Lung (tissue), 12 donors: ENCODE measurements around the gene UNC45A. TPM values are rescaled to one million over a fixed set of nuclear protein-coding genes. Genes with fewer than 3 reads are reported as not detected.
A peak's percentile ranks its signal among the peaks of the same experiment; 100 is the strongest.

Experiments used
- ATAC-seq: fragments of 200-7000 bp; cut with Tn5 transposase; one replicate; pipeline ENCODE4 v1.9.1; 2020; ENCODE audit warnings: moderate number of reproducible peaks; ENCODE audit not compliant: insufficient read depth, low FRiP score
- DNase-seq, 3 donors: peaks; one replicate each; pipeline ENCODE4 v3.0.0-alpha.2; 2013 to 2017
- H3K27ac ChIP-seq, 2 donors: one replicate each; pipeline ENCODE4 v1.5.1; 2013; ENCODE audit warnings: mild to moderate bottlenecking in 2 of 2, moderate library complexity in 2 of 2, control low read depth in 1 of 2, inconsistent platforms in 1 of 2, low read depth in 1 of 2, low read length in 1 of 2
- H3K27me3 ChIP-seq, 3 donors: one replicate each; pipeline ENCODE4 v1.5.1; 2013; ENCODE audit warnings: low read length in 2 of 3; ENCODE audit not compliant: control insufficient read depth in 3 of 3, insufficient read depth in 3 of 3
- H3K36me3 ChIP-seq, 4 donors: one replicate each; pipeline ENCODE4 v1.5.1; 2013; ENCODE audit warnings: low read length in 4 of 4, mild to moderate bottlenecking in 1 of 4, moderate library complexity in 1 of 4; ENCODE audit not compliant: control insufficient read depth in 4 of 4, insufficient read depth in 4 of 4
- H3K4me1 ChIP-seq, 5 donors: one replicate each; pipeline ENCODE4 v1.5.1; 2013; ENCODE audit warnings: low read length in 5 of 5, mild to moderate bottlenecking in 2 of 5, moderate library complexity in 1 of 5; ENCODE audit not compliant: control insufficient read depth in 5 of 5, insufficient read depth in 5 of 5
- H3K4me3 ChIP-seq: one replicate; pipeline ENCODE4 v1.5.1; 2013; ENCODE audit warnings: mild to moderate bottlenecking, control low read depth, moderate library complexity
- H3K9ac ChIP-seq, 2 donors: one replicate each; pipeline ENCODE4 v1.5.1; 2013; ENCODE audit warnings: low read length in 2 of 2, control low read depth in 1 of 2; ENCODE audit not compliant: insufficient read depth in 1 of 2
- H3K9me3 ChIP-seq, 4 donors: one replicate each; pipeline ENCODE4 v1.5.1; 2013; ENCODE audit warnings: low read length in 3 of 4, mild to moderate bottlenecking in 1 of 4, moderate library complexity in 1 of 4; ENCODE audit not compliant: control insufficient read depth in 4 of 4, insufficient read depth in 3 of 4
- CTCF ChIP-seq: IDR thresholded peaks from 2 replicates; pipeline ENCODE4 v1.5.1; 2012; ENCODE audit warnings: mild to moderate bottlenecking; ENCODE audit errors: control extremely low read depth, extremely low read depth
- WGBS, 2 donors: extraction: QIAGEN DNeasy Blood & Tissue Kit; methylation state at CpG; one replicate each; pipeline ENCODE4 v1.1.7; 2013; 5-methylcytosine and 5-hydroxymethylcytosine counted together
- polyA plus RNA-seq, 2 donors: library from polyadenylated mRNA; stranded (reverse); fragments of 200-250 nt; gene quantifications; one replicate each; pipeline ENCODE4 v1.2.1, GENCODE V29; 2013
- total RNA-seq, 2 donors: library from RNA; depleted of rRNA in 1 of 2; stranded (reverse); fragments of >200 nt in 1 of 2; gene quantifications; one replicate each; pipeline ENCODE4 v1.2.1, GENCODE V29; 2014 to 2021
- donor health status: control.
- donor health status: control.
- donor health status: Bipolar disorder and iron deficiency.
- donor health status: healthy.
- donor health status: DM: yes; HTN: yes; CAD: no.

UNC45A gene
- total and polyA plus RNA-seq, 4 donors, result 34.4 to 59.6 (median 53.3) TPM

- peak; percentile 68 for ATAC-seq
- Histone ChIP-seq H3K9ac (peak within 1 kb of the TSS; percentile 73 to 91), H3K4me1 (peaks cover 0 to 30% (median 14%) of the 10 kb centered on the region in 5 donors), H3K27me3 (no peaks in the 10 kb centered on the region), H3K4me3 (peak within 1 kb of the TSS; percentile 63), H3K9me3 (peaks cover 0 to 2% (median 0%) of the 10 kb centered on the region in 4 donors), H3K36me3 (peaks cover 0 to 6% (median 3%) of the 10 kb centered on the region in 4 donors), H3K27ac (peak within 1 kb of the TSS; percentile 73 to 99)
- WGBS, 2 donors, result 1% methylated on average over 52 of the region's 52 CpGs
- peak; percentile 82 to 88 (median 88) for DNase-seq
- TF ChIP-seq CTCF, result peak; percentile 82
Measured at GRCh38 chr15:90931828-90932659, 3.0 kb upstream of the UNC45A start, which contains the start of gene HDDC3. Gene HDDC3, minus strand, starts transcription at chr15:90932549. Its CDS starts 9 bp downstream, at chr15:90932540.

GRCh38 chr15:90932660-90932991 lies 2.5 kb upstream of the UNC45A start:
- Histone ChIP-seq H3K9ac (no peak overlapping the region), H3K27me3 (no peaks in the 10 kb centered on the region), H3K4me3 (no peak overlapping the region), H3K27ac (peak overlapping the region in 1 of 2 donors; percentile 99), H3K36me3 (peaks cover 0 to 8% (median 4%) of the 10 kb centered on the region in 4 donors), H3K4me1 (peaks cover 0 to 30% (median 14%) of the 10 kb centered on the region in 5 donors), H3K9me3 (peaks cover 0 to 2% (median 0%) of the 10 kb centered on the region in 4 donors)
- WGBS, 2 donors, result 18 to 19% methylated on average over 5 of the region's 5 CpGs
- no peak for TF ChIP-seq CTCF
- no peak for ATAC-seq
- no peak for DNase-seq

- DNase-seq, result no peak
- Histone ChIP-seq H3K36me3 (peaks cover 0 to 11% (median 5%) of the 10 kb centered on the region in 4 donors), H3K4me1 (peaks cover 0 to 30% (median 14%) of the 10 kb centered on the region in 5 donors), H3K9me3 (peaks cover 0 to 2% (median 0%) of the 10 kb centered on the region in 4 donors), H3K4me3 (no peak overlapping the region), H3K27ac (no peak overlapping the region), H3K27me3 (no peaks in the 10 kb centered on the region), H3K9ac (no peak overlapping the region)
- TF ChIP-seq CTCF, result no peak
- ATAC-seq, result no peak
- 73 to 88% methylated on average over 1 of the region's 1 CpG for WGBS, 2 donors
Measured at GRCh38 chr15:90933301-90933700, 1.8 kb upstream of the UNC45A start.
